SU-DHL-6 (cell line): ENCODE results near the gene CACNA2D4.

ENCODE experiments used
- EZH2phosphoT487 ChIP-seq: fragments of 200-600 bp; sonication (generic), shearing (Covaris generic); conservative IDR thresholded peaks from 2 replicates; pipeline ENCODE4 v1.6.1; 2018; ENCODE audit warnings: mild to moderate bottlenecking, antibody characterized with exemption, low read length, moderate library complexity, mixed read lengths
- TF ChIP-seq, protein P1 (sequence below): fragments of 200-600 bp; sonication (generic); IDR thresholded peaks from one replicate; pipeline ENCODE4 v1.5.1; 2017; ENCODE audit warnings: antibody characterized with exemption, mild to moderate bottlenecking, low read length, moderate library complexity; ENCODE audit not compliant: insufficient read depth, poor library complexity, severe bottlenecking

DNA sequence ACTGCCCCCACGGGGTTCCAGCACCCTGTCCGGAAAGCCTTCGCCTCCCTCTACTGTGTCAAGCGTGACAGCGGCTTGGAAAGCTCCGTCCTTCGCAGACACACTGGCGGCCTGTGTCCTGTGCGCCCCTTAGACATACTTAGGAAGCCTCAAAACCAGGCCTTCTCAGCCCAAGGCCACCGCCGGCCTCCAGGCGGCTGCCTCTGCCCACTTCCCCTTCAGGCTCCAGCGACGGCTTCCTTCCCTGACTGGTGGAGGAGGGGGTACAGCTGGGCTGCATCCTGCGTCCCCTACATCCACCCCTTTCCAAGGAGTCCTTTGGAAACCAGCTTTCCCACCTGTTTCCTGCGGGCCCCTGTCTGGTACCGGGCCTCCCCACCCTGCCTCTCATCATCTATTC is 2.5 kb upstream of the CACNA2D4 start:
- TF ChIP-seq, protein P1, sequence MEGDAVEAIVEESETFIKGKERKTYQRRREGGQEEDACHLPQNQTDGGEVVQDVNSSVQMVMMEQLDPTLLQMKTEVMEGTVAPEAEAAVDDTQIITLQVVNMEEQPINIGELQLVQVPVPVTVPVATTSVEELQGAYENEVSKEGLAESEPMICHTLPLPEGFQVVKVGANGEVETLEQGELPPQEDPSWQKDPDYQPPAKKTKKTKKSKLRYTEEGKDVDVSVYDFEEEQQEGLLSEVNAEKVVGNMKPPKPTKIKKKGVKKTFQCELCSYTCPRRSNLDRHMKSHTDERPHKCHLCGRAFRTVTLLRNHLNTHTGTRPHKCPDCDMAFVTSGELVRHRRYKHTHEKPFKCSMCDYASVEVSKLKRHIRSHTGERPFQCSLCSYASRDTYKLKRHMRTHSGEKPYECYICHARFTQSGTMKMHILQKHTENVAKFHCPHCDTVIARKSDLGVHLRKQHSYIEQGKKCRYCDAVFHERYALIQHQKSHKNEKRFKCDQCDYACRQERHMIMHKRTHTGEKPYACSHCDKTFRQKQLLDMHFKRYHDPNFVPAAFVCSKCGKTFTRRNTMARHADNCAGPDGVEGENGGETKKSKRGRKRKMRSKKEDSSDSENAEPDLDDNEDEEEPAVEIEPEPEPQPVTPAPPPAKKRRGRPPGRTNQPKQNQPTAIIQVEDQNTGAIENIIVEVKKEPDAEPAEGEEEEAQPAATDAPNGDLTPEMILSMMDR: no peak
- TF ChIP-seq EZH2phosphoT487: no peak
